Measurements from ENCODE around the gene EREG. TPM values are rescaled to one million over a fixed set of nuclear protein-coding genes. Genes with fewer than 3 reads are reported as not detected.

EREG gene
- polyA plus RNA-seq, 1 of the 3 experiments (the other 2 are of a cell fraction): not detected

DNA sequence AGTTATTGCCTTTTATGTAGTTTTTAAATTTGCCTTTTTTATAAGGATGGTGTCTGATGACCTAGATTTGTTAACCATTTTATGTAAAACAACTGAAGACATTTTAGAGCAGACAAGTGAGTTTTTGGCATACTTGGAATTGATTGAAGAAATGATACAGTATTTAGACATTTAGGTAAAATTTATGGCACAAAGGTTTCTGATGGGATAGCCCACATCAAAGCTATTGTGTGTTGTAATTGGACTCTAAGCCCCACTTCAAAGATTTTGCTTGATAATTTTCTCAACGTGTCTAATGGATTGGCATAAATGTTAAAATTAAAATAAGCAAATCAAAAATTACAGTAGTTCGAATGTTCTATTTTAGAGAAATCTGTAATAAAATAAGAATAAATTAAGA lies 39.1 kb upstream of the EREG start:
- Histone ChIP-seq H3K36me3 (replicated peaks in 1 of 2; ENCODE audit: control insufficient read depth in 1 of 2, insufficient read depth in 2 of 2, low read length in 1 of 2) (no peaks in the 10 kb centered on the region), H3K27me3 (ENCODE audit: insufficient read depth) (peaks cover 12% of the 10 kb centered on the region), H3K4me3 (ENCODE audit: low read depth in 2 of 2, low read length in 1 of 2) (no peak overlapping the region), H3F3A (replicated peaks; ENCODE audit: insufficient read depth) (peaks cover 3% of the 10 kb centered on the region), H2AFZ (ENCODE audit: low read depth) (no peak overlapping the region), H3K4me1 (ENCODE audit: control insufficient read depth in 1 of 2, insufficient read depth in 2 of 2, low read depth in 1 of 2, low read length in 1 of 2) (no peaks in the 10 kb centered on the region), H3K4me2 (no peak overlapping the region), H3K9ac (no peak overlapping the region), H3K79me2 (ENCODE audit: insufficient read depth) (no peaks in the 10 kb centered on the region), H4K20me1 (ENCODE audit: insufficient read depth) (no peaks in the 10 kb centered on the region), H3K9me3 (0 out of 2 replicates have a peak, but pooled peaks cover 5% of the 10 kb centered on the region), H3K9me2 (no peaks in the 10 kb centered on the region), H3K27ac (ENCODE audit: low read depth in 2 of 2, low read length in 1 of 2) (no peak overlapping the region)
- POLR2A ChIA-PET: no interaction called here
- WGBS (ENCODE audit: low lambda C conversion rate): 10% methylated on average over 2 of the region's 2 CpGs
- TF ChIP-seq PBX3 (IDR thresholded peaks at IDR 0.05) (no peak), RAD21 (IDR thresholded peaks at IDR 0.05; ENCODE audit: low read length) (no peak), MEF2A (IDR thresholded peaks at IDR 0.05; ENCODE audit: borderline replicate concordance, low read depth) (no peak), RXRA (IDR thresholded peaks at IDR 0.05; ENCODE audit: borderline replicate concordance, low read depth) (no peak), NRF1 (IDR thresholded peaks at IDR 0.05; ENCODE audit: low read depth, low read length) (no peak), JUND (IDR thresholded peaks at IDR 0.05) (no peak), EP300 (IDR thresholded peaks at IDR 0.05; ENCODE audit: borderline replicate concordance in 1 of 2, low read depth in 1 of 2, low read length in 1 of 2) (no peak), FOXJ3 (CRISPR knock-in tag; IDR thresholded peaks at IDR 0.05) (no peak), IRF3 (IDR thresholded peaks at IDR 0.05; ENCODE audit: low read depth, low read length) (no peak), SMC3 (IDR thresholded peaks at IDR 0.05; ENCODE audit: low read depth, low read length) (no peak), SIN3A (IDR thresholded peaks at IDR 0.05; ENCODE audit: borderline replicate concordance, low read depth, low read length) (no peak), REST (IDR thresholded peaks at IDR 0.05; ENCODE audit: low read depth, low read length) (no peak)
- TF ChIP-seq, protein P1, sequence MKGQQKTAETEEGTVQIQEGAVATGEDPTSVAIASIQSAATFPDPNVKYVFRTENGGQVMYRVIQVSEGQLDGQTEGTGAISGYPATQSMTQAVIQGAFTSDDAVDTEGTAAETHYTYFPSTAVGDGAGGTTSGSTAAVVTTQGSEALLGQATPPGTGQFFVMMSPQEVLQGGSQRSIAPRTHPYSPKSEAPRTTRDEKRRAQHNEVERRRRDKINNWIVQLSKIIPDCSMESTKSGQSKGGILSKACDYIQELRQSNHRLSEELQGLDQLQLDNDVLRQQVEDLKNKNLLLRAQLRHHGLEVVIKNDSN (IDR thresholded peaks at IDR 0.05; ENCODE audit: borderline replicate concordance, low read depth): no peak
- DNase-seq: no peak
- CTCF ChIA-PET: no interaction called here
